GM12892 (cell line): ENCODE measurements around the gene MXD3.

Source experiments
- POLR2A ChIP-seq: IDR thresholded peaks from 2 replicates; pipeline ENCODE4 v1.6.1; 2011; ENCODE audit warnings: low read depth, low read length, control low read depth
- TAF1 ChIP-seq: IDR thresholded peaks from 2 replicates; pipeline ENCODE4 v1.6.1; 2011; ENCODE audit warnings: low read depth, mild to moderate bottlenecking, control low read depth, low read length, borderline replicate concordance

GRCh38 chr5:177302354-177303110 lies 9.2 kb downstream of the MXD3 start:
- TF ChIP-seq TAF1 (no peak), POLR2A (no peak; the same call in 1 of the 2 replicates)
